Testis (tissue), 2 donors: Measurements from ENCODE around the gene LRP1.

Source experiments
- CTCF ChIP-seq, 3 experiments: fragments of 450-650 bp in 2 of 3; fragments of 200-600 bp in 1 of 3; sonication (generic) in 1 of 3; IDR thresholded peaks; one replicate each; pipeline ENCODE4 v1.5.1; 2016 to 2019; ENCODE audit warnings: antibody characterized with exemption in 3 of 3, mild to moderate bottlenecking in 2 of 3, moderate library complexity in 1 of 3
- POLR2A ChIP-seq: fragments of 450-650 bp; IDR thresholded peaks from one replicate; pipeline ENCODE4 v1.6.1; 2017; ENCODE audit warnings: antibody characterized with exemption, mild to moderate bottlenecking, moderate library complexity

GRCh38 chr12:57169046-57169795 lies 40.9 kb downstream of the LRP1 start:
- TF ChIP-seq POLR2A (no peak), CTCF (IDR thresholded peaks at IDR 0.05) (no peak)
